HG03558 (cell line): ENCODE data around the gene ANKRD52.
"Not testable (repeated sequence)": the region's sequence is repeated elsewhere in the genome, so short reads cannot be mapped to it uniquely, and the experiment has no call there.

Source experiments
- ATAC-seq: cut with Tn5 transposase; IDR thresholded peaks from one replicate; pipeline ENCODE4 v1.9.1; 2021; ENCODE audit warnings: moderate number of reproducible peaks; ENCODE audit not compliant: unreplicated experiment; ENCODE audit errors: extremely low read depth

ANKRD52 gene

GRCh38 chr12:56219840-56220239 is 38.3 kb downstream of the ANKRD52 start:
- ATAC-seq: no peak

GRCh38 chr12:56216461-56216860 is 41.7 kb downstream of the ANKRD52 start:
- no peak for ATAC-seq

- ATAC-seq: no peak
Measured at GRCh38 chr12:56213878-56214277, 44.3 kb downstream of the ANKRD52 start.

GRCh38 chr12:56212361-56212760 is 45.8 kb downstream of the ANKRD52 start:
- ATAC-seq: no peak

- ATAC-seq: no peak
Measured at GRCh38 chr12:56208006-56208405, 50.2 kb downstream of the ANKRD52 start.

- no peak for ATAC-seq
Measured at GRCh38 chr12:56206452-56207166, 51.6 kb downstream of the ANKRD52 start.

- ATAC-seq: no peak
Measured at GRCh38 chr12:56205445-56205844, 52.7 kb downstream of the ANKRD52 start.

GRCh38 chr12:56204275-56204674 is 53.9 kb downstream of the ANKRD52 start:
- ATAC-seq: no peak

GRCh38 chr12:56202838-56203237 is 55.3 kb downstream of the ANKRD52 start:
- ATAC-seq: no peak

- no peak for ATAC-seq
Measured at GRCh38 chr12:56202366-56202765, 55.8 kb downstream of the ANKRD52 start.

GRCh38 chr12:56198836-56199235 is 59.3 kb downstream of the ANKRD52 start:
- no peak for ATAC-seq

GRCh38 chr12:56197921-56198635 is 60.1 kb downstream of the ANKRD52 start:
- ATAC-seq: no peak

GRCh38 chr12:56196818-56197550 is 61.2 kb downstream of the ANKRD52 start:
- not testable (repeated sequence) for ATAC-seq

- ATAC-seq: no peak
Measured at GRCh38 chr12:56193025-56193578, 65.1 kb downstream of the ANKRD52 start.

- no peak for ATAC-seq
Measured at GRCh38 chr12:56192582-56192981, 65.6 kb downstream of the ANKRD52 start.

- ATAC-seq: no peak
Measured at GRCh38 chr12:56190695-56191155, 67.5 kb downstream of the ANKRD52 start.

GRCh38 chr12:56189918-56190694 is 68.1 kb downstream of the ANKRD52 start:
- no peak for ATAC-seq

GRCh38 chr12:56189099-56189917 is 68.9 kb downstream of the ANKRD52 start, which contains the start of gene SMARCC2:
Gene SMARCC2, minus strand, starts transcription at chr12:56189483. Its CDS starts 22 bp downstream, at chr12:56189461.
- ATAC-seq: no peak

- ATAC-seq: no peak
Measured at GRCh38 chr12:56188778-56189098, 69.4 kb downstream of the ANKRD52 start.
